UCSD-AML1 (cell line): Measurements from ENCODE around the gene CDKN3.

ENCODE experiments used
- DNase-seq: peaks from one replicate; lab custom pipeline; 2025; ENCODE audit not compliant: unreplicated experiment; lab: John Stamatoyannopoulos, UW

CDKN3 gene

GRCh38 chr14:54396493-54397335 lies at the start of gene CDKN3:
TSS of gene CDKN3 (plus strand) at chr14:54397007. CDS start at chr14:54397069, 62 bp downstream.
- DNase-seq: peak; percentile 97

- no peak for DNase-seq
Measured at GRCh38 chr14:54347044-54347443, 49.8 kb upstream of the CDKN3 start.

GRCh38 chr14:54348001-54348611 lies 48.7 kb upstream of the CDKN3 start:
- no peak for DNase-seq

- DNase-seq: no peak
Measured at GRCh38 chr14:54348923-54349620, 47.7 kb upstream of the CDKN3 start.

GRCh38 chr14:54349713-54350112 lies 47.1 kb upstream of the CDKN3 start:
- DNase-seq: no peak

- no peak for DNase-seq
Measured at GRCh38 chr14:54350203-54350602, 46.6 kb upstream of the CDKN3 start.

- no peak for DNase-seq
Measured at GRCh38 chr14:54353266-54353665, 43.5 kb upstream of the CDKN3 start.

GRCh38 chr14:54353694-54354093 lies 43.1 kb upstream of the CDKN3 start:
- no peak for DNase-seq

GRCh38 chr14:54354096-54354495 lies 42.7 kb upstream of the CDKN3 start:
- DNase-seq: no peak

- no peak for DNase-seq
Measured at GRCh38 chr14:54354968-54355641, 41.7 kb upstream of the CDKN3 start.

- no peak for DNase-seq
Measured at GRCh38 chr14:54355698-54356097, 41.1 kb upstream of the CDKN3 start.

- DNase-seq: no peak
Measured at GRCh38 chr14:54356172-54356571, 40.6 kb upstream of the CDKN3 start.

GRCh38 chr14:54360667-54361066 lies 36.1 kb upstream of the CDKN3 start:
- DNase-seq: no peak

GRCh38 chr14:54362089-54362504 lies 34.7 kb upstream of the CDKN3 start:
- DNase-seq: no peak

- DNase-seq: no peak
Measured at GRCh38 chr14:54362759-54363437, 33.9 kb upstream of the CDKN3 start.

GRCh38 chr14:54364555-54365415 lies 32.0 kb upstream of the CDKN3 start:
- DNase-seq: no peak

- DNase-seq: peak; percentile 48
Measured at GRCh38 chr14:54366736-54367735, 29.8 kb upstream of the CDKN3 start.

- no peak for DNase-seq
Measured at GRCh38 chr14:54368291-54368690, 28.5 kb upstream of the CDKN3 start.

- no peak for DNase-seq
Measured at GRCh38 chr14:54369343-54369742, 27.5 kb upstream of the CDKN3 start.
